ENCODE data around the gene AFG3L2. TPM values are rescaled to one million over a fixed set of nuclear protein-coding genes. Genes with fewer than 3 reads are reported as not detected.
"Not testable (repeated sequence)": the region's sequence is repeated elsewhere in the genome, so short reads cannot be mapped to it uniquely, and the experiment has no call there.

The AFG3L2 gene
- total and polyA plus RNA-seq, 3 donors from 2014 or later: 47.6 to 63.6 (median 57.4) TPM

DNA sequence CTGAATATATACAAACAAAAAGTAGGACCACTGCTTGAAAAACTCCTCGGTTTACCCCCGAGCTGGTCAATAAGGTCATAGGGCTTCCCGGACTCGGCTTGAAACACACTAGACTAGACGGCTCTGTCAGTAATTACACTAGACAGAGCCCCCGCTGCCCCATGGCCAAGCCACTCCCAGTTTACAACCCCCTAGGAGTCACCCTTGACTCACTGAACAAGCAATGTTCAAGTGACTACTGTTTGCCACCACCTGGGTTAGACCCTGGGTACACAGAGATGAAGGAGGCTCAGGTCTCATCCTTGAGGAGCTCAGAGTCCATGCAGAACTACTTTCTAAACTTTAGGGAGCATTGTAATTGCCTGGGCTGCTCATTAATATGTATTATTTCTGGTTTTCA, 17.0 kb upstream of the AFG3L2 start:
- DNase-seq: no peak
- H3K27me3 ChIP-seq: no peaks in the 10 kb centered on the region
- H3K4me1 ChIP-seq: peaks cover 6% of the 10 kb centered on the region
- no peak overlapping the region for H3K27ac ChIP-seq
- intact Hi-C loops (cut with DNase I; ENCODE audit: low total_unique reads): loop anchor here (5.0 kb wide), 1 partner anchor 263 kb away; the partner anchor contains the start of gene SPIRE1
- 83 to 87% methylated on average over 6 of the region's 6 CpGs for WGBS, 2 donors
- no peak overlapping the region for H3K4me3 ChIP-seq
- no peak for TF ChIP-seq POLR2A (IDR thresholded peaks at IDR 0.05)
- TF ChIP-seq, protein P1, sequence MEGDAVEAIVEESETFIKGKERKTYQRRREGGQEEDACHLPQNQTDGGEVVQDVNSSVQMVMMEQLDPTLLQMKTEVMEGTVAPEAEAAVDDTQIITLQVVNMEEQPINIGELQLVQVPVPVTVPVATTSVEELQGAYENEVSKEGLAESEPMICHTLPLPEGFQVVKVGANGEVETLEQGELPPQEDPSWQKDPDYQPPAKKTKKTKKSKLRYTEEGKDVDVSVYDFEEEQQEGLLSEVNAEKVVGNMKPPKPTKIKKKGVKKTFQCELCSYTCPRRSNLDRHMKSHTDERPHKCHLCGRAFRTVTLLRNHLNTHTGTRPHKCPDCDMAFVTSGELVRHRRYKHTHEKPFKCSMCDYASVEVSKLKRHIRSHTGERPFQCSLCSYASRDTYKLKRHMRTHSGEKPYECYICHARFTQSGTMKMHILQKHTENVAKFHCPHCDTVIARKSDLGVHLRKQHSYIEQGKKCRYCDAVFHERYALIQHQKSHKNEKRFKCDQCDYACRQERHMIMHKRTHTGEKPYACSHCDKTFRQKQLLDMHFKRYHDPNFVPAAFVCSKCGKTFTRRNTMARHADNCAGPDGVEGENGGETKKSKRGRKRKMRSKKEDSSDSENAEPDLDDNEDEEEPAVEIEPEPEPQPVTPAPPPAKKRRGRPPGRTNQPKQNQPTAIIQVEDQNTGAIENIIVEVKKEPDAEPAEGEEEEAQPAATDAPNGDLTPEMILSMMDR (IDR thresholded peaks at IDR 0.05): no peak
- H3K36me3 ChIP-seq (ENCODE audit: low read depth, missing control alignments): no peaks in the 10 kb centered on the region
- no peaks in the 10 kb centered on the region for H3K9me3 ChIP-seq

DNA sequence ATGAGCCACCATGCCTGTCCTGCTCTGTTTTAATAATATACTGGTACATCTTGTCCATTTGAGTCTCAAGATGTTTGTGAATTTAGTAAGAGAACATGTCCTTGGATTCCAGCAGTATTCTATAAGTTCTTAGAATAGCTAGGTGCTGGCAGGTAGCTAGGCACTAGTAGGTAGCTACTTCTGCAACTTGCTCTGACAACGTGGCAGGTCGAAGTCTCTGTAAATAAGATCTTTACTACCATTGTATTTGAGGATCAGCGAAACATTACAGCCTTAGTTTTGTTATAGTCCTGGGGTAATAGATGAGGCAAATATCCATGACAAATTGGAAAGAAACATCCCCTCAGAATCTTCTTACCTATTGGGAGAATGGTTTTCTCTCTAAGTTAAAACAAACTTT, 16.5 kb upstream of the AFG3L2 start:
- intact Hi-C loops (cut with DNase I; ENCODE audit: low total_unique reads): loop anchor here (5.0 kb wide), 1 partner anchor 264 kb away; the partner anchor contains the start of gene SPIRE1
- no peak for DNase-seq
- WGBS, 2 donors: 95% methylated on average over 3 of the region's 3 CpGs
- H3K4me1 ChIP-seq: peaks cover 6% of the 10 kb centered on the region
- H3K27ac ChIP-seq: no peak overlapping the region
- no peak overlapping the region for H3K4me3 ChIP-seq
- no peaks in the 10 kb centered on the region for H3K9me3 ChIP-seq
- H3K36me3 ChIP-seq (ENCODE audit: low read depth, missing control alignments): no peaks in the 10 kb centered on the region
- no peaks in the 10 kb centered on the region for H3K27me3 ChIP-seq
- TF ChIP-seq POLR2A (IDR thresholded peaks at IDR 0.05): no peak
- TF ChIP-seq, protein P1 (IDR thresholded peaks at IDR 0.05): no peak

DNA sequence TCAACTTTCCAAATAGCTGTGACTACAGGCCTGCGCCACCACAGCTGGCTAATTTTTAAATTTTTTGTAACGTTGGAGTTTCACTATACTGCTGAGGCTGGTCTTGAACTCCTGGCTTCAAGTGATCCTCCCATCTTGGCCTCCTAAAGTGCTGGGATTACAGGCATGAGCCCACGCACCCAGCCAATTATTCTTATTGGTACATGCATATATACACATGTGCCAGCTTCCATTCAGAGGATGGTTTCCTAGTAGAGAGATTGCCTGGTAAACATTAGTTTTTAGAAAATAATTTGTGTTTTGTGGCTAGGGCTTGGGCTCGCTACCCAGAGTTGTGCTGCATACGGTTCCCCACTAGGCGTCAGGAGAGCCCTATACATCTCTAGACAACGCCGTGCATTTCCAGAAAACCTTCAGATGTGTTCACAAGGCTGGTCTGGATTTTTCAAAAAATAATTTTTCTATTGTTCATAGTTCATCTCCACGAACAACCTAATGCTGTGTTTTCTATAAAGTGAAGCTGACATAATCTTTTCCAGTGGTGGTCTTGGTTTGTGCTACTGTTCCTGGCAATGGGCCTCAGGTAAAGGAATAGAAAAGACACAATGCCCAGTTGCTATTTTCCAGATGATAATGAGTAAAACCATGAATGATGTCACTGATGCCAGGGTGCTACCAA, 14.6 kb upstream of the AFG3L2 start:
- DNase-seq: peak; percentile 81
- intact Hi-C loops (cut with DNase I; ENCODE audit: low total_unique reads): loop anchor here (5.0 kb wide), 1 partner anchor 266 kb away; the partner anchor contains the start of gene SPIRE1
- H3K27me3 ChIP-seq: no peaks in the 10 kb centered on the region
- TF ChIP-seq POLR2A (IDR thresholded peaks at IDR 0.05): no peak
- TF ChIP-seq, protein P1 (IDR thresholded peaks at IDR 0.05): peak; percentile 71 to 79 (median 79)
- H3K4me3 ChIP-seq: no peak overlapping the region
- H3K27ac ChIP-seq: no peak overlapping the region
- no peaks in the 10 kb centered on the region for H3K9me3 ChIP-seq
- H3K36me3 ChIP-seq (ENCODE audit: low read depth, missing control alignments): no peaks in the 10 kb centered on the region
- no peaks in the 10 kb centered on the region for H3K4me1 ChIP-seq
- WGBS, 2 donors: 36 to 44% methylated on average over 9 of the region's 9 CpGs

DNA sequence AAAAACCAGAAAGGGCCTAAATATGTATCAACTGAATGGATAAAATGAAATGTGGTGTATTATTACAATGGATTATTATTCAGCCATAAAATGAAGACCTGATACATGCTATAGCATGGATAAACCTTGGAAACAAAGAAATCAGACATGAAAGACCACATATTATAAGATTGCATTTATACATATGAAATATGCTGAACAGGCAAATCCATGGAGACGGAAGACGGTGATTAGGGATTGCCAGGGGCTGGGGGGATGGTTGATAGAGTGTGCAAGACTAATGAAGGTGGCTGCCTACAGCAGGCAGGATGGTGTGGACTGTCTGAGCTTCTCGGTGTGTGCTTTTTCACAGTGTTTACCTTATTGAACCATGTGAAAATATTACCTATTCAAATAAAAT, 11.4 kb upstream of the AFG3L2 start:
- no peaks in the 10 kb centered on the region for H3K4me1 ChIP-seq
- no peak overlapping the region for H3K4me3 ChIP-seq
- no peak for TF ChIP-seq POLR2A (IDR thresholded peaks at IDR 0.05)
- TF ChIP-seq, protein P1 (IDR thresholded peaks at IDR 0.05): no peak
- no peaks in the 10 kb centered on the region for H3K36me3 ChIP-seq (ENCODE audit: low read depth, missing control alignments)
- 89 to 92% methylated on average over 3 of the region's 3 CpGs for WGBS, 2 donors
- DNase-seq: no peak
- no peaks in the 10 kb centered on the region for H3K27me3 ChIP-seq
- no peaks in the 10 kb centered on the region for H3K9me3 ChIP-seq
- no peak overlapping the region for H3K27ac ChIP-seq
- intact Hi-C loops (cut with DNase I; ENCODE audit: low total_unique reads): no loop called here

DNA sequence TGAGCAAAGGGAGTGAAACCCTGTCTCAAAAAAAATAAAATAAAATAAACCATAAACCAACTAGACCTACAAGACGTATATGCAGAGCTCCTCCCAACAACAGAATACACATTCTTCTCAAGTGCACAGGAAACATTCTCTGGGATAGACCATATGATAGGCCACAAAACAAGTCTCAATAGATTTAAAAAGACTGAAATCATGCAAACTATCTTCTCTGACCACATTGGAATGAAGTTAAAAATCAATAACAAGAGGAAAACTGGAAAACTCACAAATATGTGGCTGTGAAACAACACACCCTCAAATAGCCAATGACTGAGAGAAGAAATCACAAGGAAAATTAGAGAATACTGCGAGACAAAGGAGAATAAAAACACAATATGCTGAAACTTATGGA, 7.2 kb upstream of the AFG3L2 start:
- intact Hi-C loops (cut with DNase I; ENCODE audit: low total_unique reads): no loop called here
- H3K4me1 ChIP-seq: no peaks in the 10 kb centered on the region
- no peak for DNase-seq
- H3K36me3 ChIP-seq (ENCODE audit: low read depth, missing control alignments): no peaks in the 10 kb centered on the region
- no peak overlapping the region for H3K27ac ChIP-seq
- H3K9me3 ChIP-seq: no peaks in the 10 kb centered on the region
- H3K27me3 ChIP-seq: no peaks in the 10 kb centered on the region
- no peak overlapping the region for H3K4me3 ChIP-seq
- 82 to 86% methylated on average over 2 of the region's 2 CpGs for WGBS, 2 donors
- TF ChIP-seq POLR2A (IDR thresholded peaks at IDR 0.05): no peak

DNA sequence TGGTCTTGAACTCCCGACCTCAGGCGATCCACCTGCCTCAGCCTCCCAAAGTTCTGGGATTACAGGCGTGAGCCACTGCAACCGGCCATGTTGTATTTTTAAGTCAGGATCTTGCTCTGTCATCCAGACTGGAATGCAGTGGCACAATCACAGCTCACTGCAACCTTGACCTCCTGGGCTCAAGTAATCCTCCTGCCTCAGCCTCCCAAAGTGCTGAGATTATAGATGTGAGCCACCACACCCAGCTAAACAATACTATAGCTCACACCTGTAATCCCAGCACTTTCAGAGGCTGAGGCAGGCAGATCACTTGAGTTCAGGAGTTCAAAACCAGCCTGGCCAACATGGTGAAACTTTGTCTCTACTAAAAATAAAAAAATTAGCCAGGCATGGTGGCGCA, 6.7 kb upstream of the AFG3L2 start:
- H3K36me3 ChIP-seq (ENCODE audit: low read depth, missing control alignments); intact Hi-C loops (cut with DNase I; ENCODE audit: low total_unique reads); H3K4me3 ChIP-seq; H3K27me3 ChIP-seq; H3K4me1 ChIP-seq; DNase-seq; H3K9me3 ChIP-seq; H3K27ac ChIP-seq: not testable (repeated sequence)
- 84 to 90% methylated on average over 5 of the region's 5 CpGs for WGBS, 2 donors

DNA sequence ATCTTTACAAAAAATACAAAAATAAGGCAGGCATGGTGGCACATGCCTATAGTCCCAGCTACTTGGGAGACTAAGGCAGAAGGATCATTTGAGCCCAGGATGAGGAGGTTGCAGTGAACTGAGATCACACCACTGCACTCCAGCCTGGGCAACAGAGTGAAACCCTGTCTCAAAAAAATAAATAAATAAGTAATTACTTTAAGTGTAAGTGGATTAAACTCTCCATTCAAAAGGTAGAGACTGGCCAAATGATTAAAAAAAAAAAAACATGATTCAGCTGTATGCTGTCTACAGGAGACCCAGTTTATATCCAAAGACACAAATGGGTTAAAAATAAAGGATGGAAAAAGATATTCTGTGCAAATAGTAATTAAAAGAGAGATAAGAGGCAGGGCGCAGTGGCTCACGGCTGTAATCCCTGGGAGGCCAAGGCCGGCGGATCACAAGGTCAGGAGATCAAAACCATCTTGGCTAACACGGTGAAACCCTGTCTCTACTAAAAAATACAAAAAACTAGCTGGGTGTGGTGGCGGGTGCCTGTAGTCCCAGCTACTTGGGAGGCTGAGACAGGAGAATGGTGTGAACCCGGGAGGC, 5.3 kb upstream of the AFG3L2 start:
- 70 to 76% methylated on average over 7 of the region's 7 CpGs for WGBS, 2 donors

DNA sequence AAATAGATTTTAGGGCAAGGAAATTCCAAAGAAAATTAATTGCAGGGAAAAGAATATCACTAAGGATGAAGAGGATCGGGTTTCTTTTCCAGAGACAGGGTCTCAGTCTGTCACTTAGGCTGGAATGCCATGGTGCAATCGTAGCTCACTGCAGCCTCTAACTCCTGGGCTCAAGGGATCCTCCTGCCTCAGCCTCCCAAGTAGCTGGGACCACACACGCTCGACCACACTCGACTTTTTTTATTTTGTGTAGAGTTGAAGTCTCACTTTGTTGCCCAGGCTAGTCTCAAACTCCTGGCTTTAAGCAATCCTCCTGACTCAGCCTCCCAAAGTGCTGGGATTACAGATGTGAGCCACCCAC, 1.2 kb upstream of the AFG3L2 start:
- H3K4me3 ChIP-seq: peak overlapping the region in 1 of 2 donors; percentile 72
- intact Hi-C loops (cut with DNase I; ENCODE audit: low total_unique reads): loop anchor here (5.0 kb wide), 1 partner anchor 279 kb away; the partner anchor contains the start of gene SPIRE1
- H3K4me1 ChIP-seq: peaks cover 15% of the 10 kb centered on the region
- DNase-seq; H3K9me3 ChIP-seq; H3K36me3 ChIP-seq (ENCODE audit: low read depth, missing control alignments); H3K27me3 ChIP-seq: not testable (repeated sequence)
- H3K27ac ChIP-seq: peak overlapping the region in 1 of 2 donors; percentile 99
- 40 to 63% methylated on average over 5 of the region's 5 CpGs for WGBS, 2 donors

More for the DNA sequence above, 5.3 kb upstream of the AFG3L2 start:
- H3K4me1 ChIP-seq; H3K27me3 ChIP-seq; H3K4me3 ChIP-seq; H3K9me3 ChIP-seq; DNase-seq; H3K36me3 ChIP-seq (ENCODE audit: low read depth, missing control alignments); H3K27ac ChIP-seq; intact Hi-C loops (cut with DNase I; ENCODE audit: low total_unique reads): not testable (repeated sequence)
